Measurements from ENCODE around the gene CCDC33. TPM values are rescaled to one million over a fixed set of nuclear protein-coding genes. Genes with fewer than 3 reads are reported as not detected.

Gene CCDC33
- polyA plus RNA-seq, 12 donors, result 0.17 to 0.36 (median 0.22) TPM; not detected in 9

DNA sequence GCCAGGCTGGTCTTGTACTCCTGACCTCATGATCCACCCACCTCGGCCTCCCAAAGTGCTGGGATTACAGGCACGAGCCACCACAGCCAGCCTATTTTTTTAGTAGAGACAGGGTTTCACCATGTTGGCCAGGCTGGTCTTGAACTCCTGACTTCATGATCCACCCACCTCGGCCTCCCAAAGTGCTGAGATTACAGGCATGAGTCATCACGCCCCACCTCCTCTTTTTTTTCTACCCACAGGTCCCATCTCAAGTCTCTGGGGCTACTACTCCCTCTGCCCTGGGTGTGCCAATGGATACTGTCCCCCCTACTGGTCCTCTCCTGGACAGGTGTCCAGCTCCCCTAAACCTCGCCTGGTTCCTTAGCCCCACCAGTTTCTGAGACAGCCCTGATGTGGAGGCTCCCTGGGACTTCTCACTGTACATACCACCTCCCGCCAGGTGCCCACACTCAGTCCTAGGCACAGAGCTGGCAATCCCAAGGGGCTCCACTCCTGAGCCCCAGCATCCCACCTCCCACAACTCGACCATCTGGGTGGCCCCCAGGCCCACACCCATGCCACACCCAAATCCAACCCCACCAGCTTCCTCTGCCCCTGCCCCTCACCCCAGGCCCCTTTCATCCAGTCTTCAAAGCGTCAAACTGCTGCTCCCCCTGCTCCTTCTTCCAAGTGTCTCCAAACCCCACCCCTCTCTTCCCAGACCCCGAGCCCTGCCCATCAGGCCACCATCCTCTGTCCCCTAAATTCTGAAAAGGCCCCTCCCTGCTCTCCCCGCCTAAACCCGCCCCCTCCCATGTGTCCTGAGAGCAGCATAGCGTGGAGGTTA, 144.4 kb downstream of the CCDC33 start:
- no peak for DNase-seq

DNA sequence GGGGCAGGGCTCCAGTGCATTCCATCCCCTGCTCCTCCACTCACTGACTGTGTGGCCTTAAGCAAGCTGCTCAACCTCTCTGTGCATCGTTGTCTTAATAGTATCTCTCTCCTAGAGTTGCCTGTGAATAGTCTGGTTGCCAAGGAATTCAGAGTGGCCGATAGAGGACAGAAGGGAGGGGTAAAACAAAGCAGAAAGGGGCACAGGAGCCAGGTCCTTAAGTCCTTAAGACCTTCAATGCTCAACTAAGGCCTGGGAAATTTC, 145.0 kb downstream of the CCDC33 start:
- DNase-seq, result no peak

DNA sequence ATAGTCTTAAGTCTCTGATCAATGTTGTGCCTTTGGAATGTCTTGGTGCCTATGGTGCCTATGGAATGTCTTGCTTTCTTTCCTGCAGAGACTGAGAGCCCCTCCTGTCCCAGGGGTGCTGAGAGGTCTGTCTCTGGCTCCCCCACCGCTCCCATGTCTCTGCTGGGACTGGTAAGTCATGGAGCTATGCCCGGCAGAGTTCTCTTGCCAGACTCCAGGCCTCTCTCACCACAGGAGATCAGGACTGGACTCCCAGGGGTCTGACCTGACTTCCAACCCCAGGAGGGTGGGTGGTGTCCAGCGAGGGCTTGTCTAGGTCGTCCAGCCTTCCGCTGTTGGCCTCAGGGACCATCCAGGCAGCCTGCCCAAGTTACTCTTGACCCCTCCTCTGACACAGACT, 145.4 kb downstream of the CCDC33 start:
- DNase-seq, result no peak

DNA sequence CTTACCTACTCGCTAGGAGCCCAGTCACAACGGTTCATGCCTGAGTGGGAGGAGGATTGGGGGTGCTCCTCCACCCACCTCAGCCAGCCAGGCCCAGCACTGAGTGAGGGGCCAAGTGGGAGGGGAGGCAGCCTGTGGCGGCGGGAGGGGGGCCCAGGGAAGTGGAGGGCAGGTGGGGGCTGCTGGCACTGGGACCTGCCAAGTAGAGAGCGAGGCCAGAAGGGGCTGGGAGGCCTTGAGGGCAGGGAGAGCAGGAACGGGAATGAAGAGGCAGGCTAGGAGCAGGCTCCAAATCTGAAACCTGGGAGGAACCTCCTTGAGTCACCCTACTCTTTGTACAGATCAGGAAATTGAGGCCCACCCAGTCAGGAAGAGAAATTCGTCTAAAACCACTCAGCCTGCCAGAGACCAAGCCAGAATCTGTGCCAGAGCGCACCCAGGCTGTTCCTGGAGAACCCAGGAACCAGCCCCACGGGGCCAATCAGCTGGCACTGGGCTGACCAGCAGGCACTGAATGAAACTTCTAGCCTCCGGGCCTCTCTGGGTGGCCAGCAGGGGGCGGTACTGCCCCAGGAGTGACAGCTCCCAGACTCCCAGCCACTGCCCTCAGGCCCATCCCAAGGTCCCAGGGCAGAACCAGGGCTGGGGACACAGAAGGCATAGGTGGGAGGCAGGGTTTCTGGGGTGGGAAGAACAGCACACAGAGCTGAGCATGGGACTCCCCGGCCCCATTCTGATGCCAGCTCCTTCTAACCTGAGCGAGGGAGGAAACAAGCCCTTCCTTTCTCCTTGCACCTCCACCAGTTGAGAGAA, 146.1 kb downstream of the CCDC33 start:
- DNase-seq, result peak; percentile 82

- DNase-seq, result no peak
Observed at GRCh38 chr15:74383286-74383685, 147.2 kb downstream of the CCDC33 start.

GRCh38 chr15:74383695-74384565, 147.8 kb downstream of the CCDC33 start:
- no peak for DNase-seq

GRCh38 chr15:74384566-74384880, 148.4 kb downstream of the CCDC33 start:
- DNase-seq, result no peak

- no peak for DNase-seq
Observed at GRCh38 chr15:74384881-74385643, 148.9 kb downstream of the CCDC33 start.

- no peak for DNase-seq
Observed at GRCh38 chr15:74385733-74386132, 149.6 kb downstream of the CCDC33 start.

Other genes starting within 250 kb of the CCDC33 start
- 10 to 100 TPM in 11 of 12 donors, not detected in 1; 15.4 to 46.2 (median 27.4) TPM for gene STOML1, start 244.0 kb upstream of the CCDC33 start, polyA plus RNA-seq (ENCODE audit: insufficient read length in 12 of 12)
- 10 to 100 TPM in 11 of 12 donors, not detected in 1; 20.1 to 42.4 (median 28.7) TPM for gene PML, start 241.6 kb upstream of the CCDC33 start, polyA plus RNA-seq (ENCODE audit: insufficient read length in 12 of 12)
- gene GOLGA6A, start 153.8 kb upstream of the CCDC33 start, polyA plus RNA-seq (ENCODE audit: insufficient read length in 12 of 12), result under 1 TPM in 9 of 12 donors, not detected in 3; 0.08 to 0.68 (median 0.37) TPM
- 10 to 100 TPM in 1 of 12 donors, 1 to 10 TPM in 10, not detected in 1; 2.8 to 12.0 (median 4.5) TPM for gene ISLR2, start 105.7 kb upstream of the CCDC33 start, polyA plus RNA-seq (ENCODE audit: insufficient read length in 12 of 12)
- gene ISLR, start 62.6 kb upstream of the CCDC33 start, polyA plus RNA-seq (ENCODE audit: insufficient read length in 12 of 12), result 100 to 1,000 TPM; 117 to 472 (median 179) TPM
- gene STRA6, start 33.5 kb upstream of the CCDC33 start, polyA plus RNA-seq (ENCODE audit: insufficient read length in 12 of 12), result 1 to 10 TPM in 7 of 12 donors, under 1 TPM in 3, not detected in 2; 0.71 to 3.4 (median 1.0) TPM
- gene CYP11A1, start 131.3 kb downstream of the CCDC33 start, polyA plus RNA-seq (ENCODE audit: insufficient read length in 12 of 12), result 1 to 10 TPM in 10 of 12 donors, not detected in 2; 1.1 to 2.5 (median 1.7) TPM
- gene SEMA7A, start 197.6 kb downstream of the CCDC33 start, polyA plus RNA-seq (ENCODE audit: insufficient read length in 12 of 12), result 1 to 10 TPM in 11 of 12 donors, not detected in 1; 4.1 to 9.6 (median 5.6) TPM
- gene UBL7, start 224.8 kb downstream of the CCDC33 start, polyA plus RNA-seq (ENCODE audit: insufficient read length in 12 of 12), result 10 to 100 TPM in 11 of 12 donors, not detected in 1; 24.7 to 45.8 (median 32.4) TPM